ENCODE measurements around the gene BOC. TPM values are rescaled to one million over a fixed set of nuclear protein-coding genes. Genes with fewer than 3 reads are reported as not detected.

The BOC gene
- total and polyA plus RNA-seq, 2 donors (not counting 3 experiments of a cell fraction or from before 2014, with no cell fraction given), result 0.07 TPM; not detected in 1

- TF ChIP-seq GATA2 (IDR thresholded peaks at IDR 0.05; ENCODE audit: insufficient read depth, insufficient read length, low read depth, low read length) (no peak), EZH2 (IDR thresholded peaks at IDR 0.05; ENCODE audit: borderline replicate concordance, low read depth, low read length, severe bottlenecking) (no peak), POLR2AphosphoS5 (IDR thresholded peaks at IDR 0.05; ENCODE audit: insufficient read depth, low read depth, low read length) (no peak), POLR2A (IDR thresholded peaks at IDR 0.05; ENCODE audit: low read depth, low read length) (no peak), JUN (IDR thresholded peaks at IDR 0.05; ENCODE audit: borderline replicate concordance, insufficient read depth, insufficient read length, low read depth) (no peak), FOS (IDR thresholded peaks at IDR 0.05; ENCODE audit: borderline replicate concordance, insufficient read depth, low read length) (no peak), MYC (IDR thresholded peaks at IDR 0.05; ENCODE audit: low read depth, low read length) (no peak), CTCF (IDR thresholded peaks at IDR 0.05; ENCODE audit: extremely low read depth in 1 of 2, insufficient read depth in 1 of 2, low read depth in 1 of 2, low read length in 2 of 2) (no peak)
- TF ChIP-seq, protein P1, sequence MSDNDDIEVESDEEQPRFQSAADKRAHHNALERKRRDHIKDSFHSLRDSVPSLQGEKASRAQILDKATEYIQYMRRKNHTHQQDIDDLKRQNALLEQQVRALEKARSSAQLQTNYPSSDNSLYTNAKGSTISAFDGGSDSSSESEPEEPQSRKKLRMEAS (IDR thresholded peaks at IDR 0.05; ENCODE audit: insufficient read depth, insufficient read length), result no peak
- dilution Hi-C loops (cut with MboI; ENCODE audit: extremely low pct_ligation_motif_present, low sequenced_read_pairs), result no loop called here
- Histone ChIP-seq H2AFZ (ENCODE audit: low read depth, low read length) (no peak overlapping the region), H3K9ac (replicated peaks; ENCODE audit: extremely low read depth, insufficient read depth, low read length) (no peak overlapping the region), H3K27me3 (ENCODE audit: control insufficient read depth in 2 of 2, insufficient read depth in 2 of 2, low read length in 2 of 2) (peaks cover 0 to 7% of the 10 kb centered on the region in 2 experiments), H4K20me1 (replicated peaks; ENCODE audit: control insufficient read depth, extremely low read depth, insufficient read depth, low read length) (no peaks in the 10 kb centered on the region), H3K9me3 (replicated peaks; ENCODE audit: control insufficient read depth, insufficient read depth, low read length) (no peaks in the 10 kb centered on the region), H3K79me2 (ENCODE audit: control insufficient read depth, insufficient read depth, low read length) (no peaks in the 10 kb centered on the region), H3K9me1 (replicated peaks; ENCODE audit: control insufficient read depth, extremely low read depth, insufficient read depth, low read length) (no peaks in the 10 kb centered on the region), H3K27ac (ENCODE audit: insufficient read depth, low read depth, low read length) (no peak overlapping the region), H3K4me3 (replicated peaks in 1 of 3; ENCODE audit: insufficient read depth in 1 of 3, low read depth in 1 of 3, low read length in 3 of 3) (no peak overlapping the region), H3K36me3 (ENCODE audit: control insufficient read depth in 2 of 2, extremely low read depth in 1 of 2, insufficient read depth in 2 of 2, low read length in 2 of 2) (no peaks in the 10 kb centered on the region), H3K4me1 (ENCODE audit: control insufficient read depth, extremely low read depth, insufficient read depth, low read length) (no peaks in the 10 kb centered on the region), H3K4me2 (ENCODE audit: insufficient read depth, low read length) (no peak overlapping the region)
- no TSS peak for BruUV-seq (replicated peaks)
- intact Hi-C loops (cut with micrococcal nuclease), result no loop called here
- POLR2A ChIA-PET, result no interaction called here
- FAIRE-seq (no peak), DNase-seq (ENCODE audit: low read depth, low spot score) (no peak)
- CTCF ChIA-PET, result no interaction called here
Observed at GRCh38 chr3:113167825-113168801, 43.2 kb upstream of the BOC start.

All from endothelial cell of umbilical vein (primary cell).